Calu3 (cell line): ENCODE results near the gene AIF1L. TPM values are rescaled to one million over a fixed set of nuclear protein-coding genes. Genes with fewer than 3 reads are reported as not detected.

ENCODE experiments used
- BruUV-seq: library from RNA; stranded (reverse); fragments of 400-500 nt; replicated peaks from 2 replicates; lab custom pipeline; 2021; lab: Mats Ljungman, UMichigan
- CTCF ChIA-PET: fragments of 300-600 bp; sonication (Branson Sonifier 250); formaldehyde crosslinking; loops from one replicate; lab custom pipeline; 2022; ENCODE audit warnings: antibody characterized with exemption; lab: Charles Lee
- DNase-seq: peaks from one replicate; pipeline ENCODE4 v3.0.0; 2022
- H3K27ac Mint-ChIP-seq: one replicate; pipeline ENCODE4 v1.8.0; 2022; ENCODE audit warnings: mixed read lengths; ENCODE audit not compliant: unreplicated experiment
- H3K27me3 Mint-ChIP-seq: one replicate; pipeline ENCODE4 v1.8.0; 2022; ENCODE audit warnings: mixed read lengths; ENCODE audit not compliant: unreplicated experiment
- H3K36me3 Mint-ChIP-seq: one replicate; pipeline ENCODE4 v1.8.0; 2022; ENCODE audit warnings: mild to moderate bottlenecking, moderate library complexity, mixed read lengths; ENCODE audit not compliant: insufficient read depth, unreplicated experiment
- H3K4me1 Mint-ChIP-seq: one replicate; pipeline ENCODE4 v1.8.0; 2022; ENCODE audit warnings: mild to moderate bottlenecking, low read depth, mixed read lengths; ENCODE audit not compliant: unreplicated experiment
- H3K4me3 Mint-ChIP-seq: one replicate; pipeline ENCODE4 v1.8.0; 2022; ENCODE audit warnings: mild to moderate bottlenecking, low read depth, moderate library complexity, mixed read lengths; ENCODE audit not compliant: unreplicated experiment
- H3K9me3 Mint-ChIP-seq: one replicate; pipeline ENCODE4 v1.8.0; 2022; ENCODE audit warnings: low read depth, mixed read lengths; ENCODE audit not compliant: unreplicated experiment
- CTCF ChIP-seq: fragments of 200-600 bp; IDR thresholded peaks from one replicate; pipeline ENCODE4 v1.8.0; 2022; ENCODE audit warnings: antibody characterized with exemption; ENCODE audit not compliant: unreplicated experiment
- intact Hi-C: fragments of 100-400 bp; cut with micrococcal nuclease; formaldehyde crosslinking; loops from one replicate; pipeline ENCODE4 v1.10.0; 2022; ENCODE audit not compliant: unreplicated experiment
- total RNA-seq: library from RNA; stranded (reverse); gene quantifications from 2 replicates; pipeline ENCODE4 v1.2.3, GENCODE V29; 2022

Gene AIF1L
- total RNA-seq, 1 experiment from 2014 or later: 27.2 TPM

GRCh38 chr9:131169563-131170240 is 73.4 kb downstream of the AIF1L start:
- no peak overlapping the region for H3K27ac Mint-ChIP-seq
- peaks cover 7% of the 10 kb centered on the region for H3K36me3 Mint-ChIP-seq
- no peak for TF ChIP-seq CTCF
- H3K4me1 Mint-ChIP-seq: no peaks in the 10 kb centered on the region
- no peak overlapping the region for H3K4me3 Mint-ChIP-seq
- no peaks in the 10 kb centered on the region for H3K9me3 Mint-ChIP-seq
- intact Hi-C loops: no loop called here
- CTCF ChIA-PET: no interaction called here
- no peak for DNase-seq
- BruUV-seq: no TSS peak
- H3K27me3 Mint-ChIP-seq: no peaks in the 10 kb centered on the region

Other genes with a start within 250 kb of the AIF1L start
- gene QRFP, start 199.7 kb upstream of the AIF1L start, total RNA-seq: not detected in 2 replicates
- 1.4 and 1.5 TPM in 2 replicates for gene FIBCD1, start 157.3 kb upstream of the AIF1L start, total RNA-seq
- gene LAMC3, start 87.4 kb upstream of the AIF1L start, total RNA-seq: not detected in 2 replicates
- 47.6 and 50.0 TPM in 2 replicates for gene NUP214, start 29.1 kb downstream of the AIF1L start, total RNA-seq
- not detected in 2 replicates for gene FAM78A, start 180.0 kb downstream of the AIF1L start, total RNA-seq
- not detected in 2 replicates for gene PLPP7, start 193.2 kb downstream of the AIF1L start, total RNA-seq